Activated T-cell treated with anti-CD3 and anti-CD28 coated beads for 24 hours (primary cell): ENCODE data around the gene NDUFA11.
A peak's percentile ranks its signal among the peaks of the same experiment; 100 is the strongest.

ENCODE experiments used
- DNase-seq: peaks from one replicate; pipeline ENCODE4 v3.0.0-alpha.2; 2020; ENCODE audit warnings: low read depth

The NDUFA11 gene

GRCh38 chr19:5903624-5904351 lies at the start of gene NDUFA11:
TSS of gene NDUFA11 (minus strand) at chr19:5903790. CDS start at chr19:5903708, 82 bp downstream.
- DNase-seq = peak; percentile 95

DNA sequence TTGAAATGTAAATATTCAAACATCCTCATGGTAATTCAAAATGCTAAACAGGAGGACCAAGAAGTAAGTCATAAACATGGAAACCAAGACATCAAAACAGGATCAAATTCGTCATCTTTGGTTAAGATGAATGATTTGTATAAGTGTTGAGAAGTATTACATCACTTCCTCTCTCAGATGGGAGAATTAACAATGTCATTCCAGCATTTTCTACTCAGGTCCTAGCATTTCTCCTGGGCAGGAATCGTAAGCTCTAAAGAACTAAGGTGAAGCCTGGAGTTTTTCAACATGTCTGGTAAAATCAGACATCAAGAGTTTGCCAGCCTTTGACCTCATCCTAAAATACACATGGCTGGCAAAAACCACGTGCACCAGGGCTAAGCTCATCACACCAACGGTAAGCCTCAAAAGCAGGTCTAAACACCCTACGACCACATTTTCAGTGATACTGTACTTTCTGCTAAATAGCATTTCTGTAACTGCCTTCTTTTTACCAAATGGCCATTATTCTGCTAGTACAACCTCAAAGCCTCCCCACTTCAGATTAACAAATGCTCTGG lies 49.5 kb upstream of the NDUFA11 start:
- no peak for DNase-seq

GRCh38 chr19:5952193-5953029 lies 48.8 kb upstream of the NDUFA11 start:
- DNase-seq = no peak

GRCh38 chr19:5951338-5951861 lies 47.8 kb upstream of the NDUFA11 start:
- no peak for DNase-seq

DNA sequence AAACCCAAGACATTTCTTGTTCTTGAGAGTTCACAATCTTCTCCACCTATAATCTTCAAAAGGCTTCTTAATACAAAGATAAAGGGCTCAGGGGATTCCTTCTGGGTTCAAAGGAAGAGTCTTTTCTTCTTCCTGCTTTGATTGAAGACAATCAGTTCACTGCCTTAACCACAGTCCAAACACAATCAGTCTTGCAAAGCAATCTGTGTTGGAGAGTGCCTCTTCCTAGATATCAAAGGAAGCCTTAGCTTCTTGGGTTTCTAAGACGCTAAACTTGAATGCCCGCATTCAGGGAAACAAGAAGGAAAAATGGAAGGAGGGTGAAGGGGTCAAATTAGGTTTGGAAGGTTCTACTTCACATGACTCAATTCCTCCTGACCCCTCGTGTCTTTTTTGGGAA lies 47.2 kb upstream of the NDUFA11 start:
- DNase-seq = no peak

DNA sequence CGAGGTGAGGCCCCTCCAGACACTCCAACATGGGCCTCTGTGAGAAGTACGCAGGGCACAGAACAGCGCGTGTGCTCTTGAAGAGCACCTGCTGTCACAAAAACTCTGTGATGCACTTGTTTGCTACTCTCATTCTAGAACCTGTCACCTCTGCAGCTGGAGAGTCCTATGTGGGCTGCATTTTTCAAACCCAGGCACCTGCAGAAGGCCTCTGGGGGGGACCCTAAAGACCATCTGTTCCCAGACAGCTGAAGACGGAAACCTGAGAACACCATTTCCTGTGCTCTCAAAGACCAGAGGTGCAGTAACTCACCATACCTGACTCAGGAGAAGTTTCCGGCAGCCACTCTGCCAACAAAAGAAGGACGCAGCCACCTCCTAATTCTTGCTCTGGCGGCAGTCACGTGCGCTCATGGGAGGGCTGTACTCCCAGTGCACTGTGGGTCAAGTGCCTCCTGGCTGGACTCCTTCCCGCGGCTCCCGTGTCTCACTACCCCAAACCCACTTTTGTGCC lies 46.3 kb upstream of the NDUFA11 start:
- peak; percentile 28 for DNase-seq

- DNase-seq = no peak
These were observed 45.4 kb upstream of the NDUFA11 start for GRCh38 chr19:5948752-5949564.

GRCh38 chr19:5947435-5947834 lies 43.8 kb upstream of the NDUFA11 start:
- no peak for DNase-seq

DNA sequence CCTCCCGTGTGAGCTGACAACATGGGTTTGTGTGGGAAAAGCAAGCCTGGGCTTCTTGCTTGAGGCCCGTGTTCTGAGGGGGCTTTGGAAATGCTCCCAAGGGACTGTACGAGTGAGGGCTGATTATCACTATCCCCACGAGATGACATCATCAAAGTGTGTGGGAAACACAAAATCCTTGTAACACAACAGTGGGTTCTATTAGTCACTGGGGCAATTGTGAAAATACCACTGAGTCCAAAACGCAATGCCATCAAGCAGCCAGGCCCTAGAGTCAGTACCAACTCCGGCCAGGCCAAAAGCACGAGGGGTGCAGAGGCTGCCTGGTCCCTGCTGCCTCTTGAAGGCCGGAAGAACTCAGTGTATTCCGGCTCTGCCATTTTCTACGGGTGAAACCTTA lies 40.0 kb upstream of the NDUFA11 start:
- DNase-seq = no peak

- no peak for DNase-seq
These were observed 39.5 kb upstream of the NDUFA11 start for GRCh38 chr19:5943045-5943444.

- DNase-seq = no peak
These were observed 38.1 kb upstream of the NDUFA11 start for GRCh38 chr19:5941673-5942072.

DNA sequence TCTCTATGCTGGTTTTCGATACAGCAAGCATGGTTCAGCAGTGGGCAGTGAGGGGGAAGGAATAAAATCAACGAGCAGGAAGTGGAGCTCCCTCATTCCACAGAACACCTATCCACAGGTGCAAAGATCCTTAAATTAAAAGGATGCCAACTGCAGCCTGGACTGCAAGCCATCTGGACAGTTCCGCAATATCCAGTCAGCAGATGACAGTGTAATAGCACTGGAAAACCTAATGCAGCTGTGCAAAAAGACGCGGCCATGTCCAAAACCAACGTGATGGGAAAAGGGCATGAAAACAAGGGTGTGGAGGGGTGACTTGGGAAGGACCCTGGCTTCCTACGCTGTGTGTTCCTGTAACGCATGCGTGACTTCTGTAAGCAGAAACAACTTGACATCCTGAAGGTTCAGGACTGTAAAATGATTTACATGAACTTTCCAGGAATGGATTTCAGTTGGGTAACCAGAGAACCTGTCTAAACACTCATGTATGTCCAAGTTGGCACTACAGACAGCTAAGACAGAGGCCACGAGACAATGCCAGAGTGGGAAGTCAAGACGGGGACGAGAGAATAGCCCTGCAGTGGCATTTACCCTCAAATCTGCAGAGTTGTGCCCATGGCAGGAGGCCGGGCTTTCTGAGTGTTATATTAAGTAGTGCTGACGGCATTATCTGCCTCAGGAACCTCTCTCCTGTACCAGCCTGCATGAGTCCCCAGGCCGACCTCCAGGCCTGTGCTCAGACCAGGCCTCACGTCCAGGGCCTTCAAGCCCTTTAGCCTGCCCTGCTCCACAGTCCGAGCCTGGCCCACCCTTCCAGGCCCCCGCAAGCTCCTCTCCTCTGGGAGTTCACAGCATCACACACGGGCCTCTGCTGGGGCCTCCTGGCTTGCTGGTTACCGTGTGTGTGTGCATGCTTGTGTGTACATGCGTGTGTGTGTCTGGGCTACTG lies 36.9 kb upstream of the NDUFA11 start:
- DNase-seq = no peak

DNA sequence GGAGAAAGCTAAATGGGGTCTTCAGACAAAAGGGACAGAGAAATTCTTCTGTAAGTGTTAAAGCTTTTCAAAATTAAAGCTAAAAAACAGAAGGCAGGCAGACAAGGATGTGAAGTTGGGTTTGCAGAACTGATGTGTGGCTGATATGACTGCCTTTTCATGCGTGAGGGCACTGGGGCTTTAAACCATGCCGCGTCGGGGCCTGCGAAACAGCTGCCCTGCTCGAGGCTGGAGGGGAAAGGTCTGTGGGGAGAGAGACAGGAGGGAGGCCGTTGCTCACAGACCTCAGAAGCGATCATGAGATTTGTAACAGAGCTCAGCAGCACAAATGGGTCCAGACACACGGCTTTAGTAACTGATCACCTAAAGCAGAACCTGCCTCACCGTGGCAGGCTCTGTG lies 34.0 kb upstream of the NDUFA11 start:
- DNase-seq = no peak

- DNase-seq = no peak
These were observed 32.7 kb upstream of the NDUFA11 start for GRCh38 chr19:5936292-5936592.

- no peak for DNase-seq
These were observed 32.1 kb upstream of the NDUFA11 start for GRCh38 chr19:5935473-5936291.

GRCh38 chr19:5934774-5935472 lies 31.3 kb upstream of the NDUFA11 start:
- no peak for DNase-seq

GRCh38 chr19:5934069-5934401 lies 30.4 kb upstream of the NDUFA11 start:
- DNase-seq = no peak

DNA sequence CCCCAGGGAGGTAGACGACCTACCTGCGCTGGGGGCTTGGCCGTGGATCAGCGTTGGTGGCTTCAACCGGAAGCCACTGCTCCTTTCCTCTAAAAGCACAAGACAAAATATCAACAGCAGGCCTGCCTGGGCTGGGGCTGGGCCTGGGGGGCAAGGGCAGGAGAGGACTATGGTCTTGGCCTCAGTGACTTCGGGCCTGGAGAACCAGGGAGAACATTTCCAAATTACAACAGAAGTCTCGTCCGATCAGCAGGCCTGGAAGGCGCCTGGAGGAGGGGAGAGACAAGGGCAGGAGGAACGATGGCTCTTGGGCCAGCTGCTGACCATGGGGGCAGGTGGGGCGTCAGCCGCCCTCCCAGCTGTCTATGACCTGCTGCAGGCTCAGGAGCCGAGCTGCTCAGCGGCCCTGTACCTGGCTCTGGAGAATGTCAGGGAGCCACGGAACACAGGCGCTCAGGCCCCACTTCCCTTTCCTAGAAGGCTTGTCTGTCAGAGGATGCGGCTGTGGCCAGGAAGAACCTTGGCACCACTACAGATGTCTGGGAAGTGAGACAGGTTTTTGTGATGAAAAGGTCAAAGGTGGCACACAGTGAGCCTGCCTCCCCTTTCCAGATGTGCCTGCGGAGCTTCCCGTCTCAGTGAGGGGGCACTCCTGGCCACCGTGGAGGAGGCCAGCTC lies 29.9 kb upstream of the NDUFA11 start:
- DNase-seq = no peak
